Colon (tissue), 2 donors: Measurements from ENCODE around the gene SYNDIG1.

Experiments used
- FAIRE-seq: peaks from 2 replicates; lab custom pipeline; 2012; peaks lifted over from hg19 to GRCh38; lab: Jason Lieb, UNC
- donor health status: control.
- donor health status: control.

SYNDIG1 gene

GRCh38 chr20:24638591-24639548 lies 169.4 kb downstream of the SYNDIG1 start:
- FAIRE-seq = no peak

- FAIRE-seq = no peak
Measured at GRCh38 chr20:24640276-24640675, 170.8 kb downstream of the SYNDIG1 start.

- no peak for FAIRE-seq
Measured at GRCh38 chr20:24640686-24641085, 171.3 kb downstream of the SYNDIG1 start.

DNA sequence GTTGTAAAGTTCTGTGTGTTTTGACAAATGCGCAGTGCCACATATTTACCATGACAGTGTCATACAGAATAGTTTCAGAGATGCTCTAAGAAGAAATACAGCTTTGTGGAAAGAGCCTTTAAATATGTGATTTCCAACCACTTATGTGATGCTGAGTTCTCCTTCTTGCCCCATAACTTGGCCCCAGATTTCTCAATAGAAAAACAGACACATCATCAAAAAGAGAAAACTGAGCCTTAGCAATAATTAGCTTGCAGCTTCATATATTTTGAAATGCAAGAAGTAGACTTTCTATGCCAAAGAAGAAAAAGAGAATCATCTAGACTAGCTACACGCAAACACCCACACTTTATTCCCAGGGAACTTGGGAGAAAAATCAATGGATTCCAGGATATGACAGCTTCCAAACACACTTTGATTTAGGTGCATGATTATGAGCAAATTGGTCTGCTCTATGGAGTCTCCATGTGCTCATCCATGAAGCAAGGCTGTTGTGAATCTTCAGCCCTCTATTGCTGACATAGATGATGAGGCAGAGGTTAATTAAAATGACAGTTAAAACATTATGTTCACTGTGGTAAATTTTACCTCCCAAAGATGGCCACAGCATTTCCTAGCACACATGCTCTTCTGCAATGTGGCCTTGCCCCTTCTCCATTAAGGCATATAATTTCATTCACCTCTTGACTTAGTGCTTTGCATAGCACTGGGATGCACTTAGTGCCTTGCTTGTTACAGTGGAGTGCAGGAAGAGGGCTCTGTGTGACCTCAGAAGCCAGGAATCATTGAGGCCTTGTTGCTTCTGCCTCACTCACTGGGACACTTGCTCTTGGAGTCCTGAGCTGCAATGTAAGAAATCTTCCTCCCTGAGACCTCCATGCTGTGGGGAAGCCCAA lies 174.6 kb downstream of the SYNDIG1 start:
- FAIRE-seq = no peak

DNA sequence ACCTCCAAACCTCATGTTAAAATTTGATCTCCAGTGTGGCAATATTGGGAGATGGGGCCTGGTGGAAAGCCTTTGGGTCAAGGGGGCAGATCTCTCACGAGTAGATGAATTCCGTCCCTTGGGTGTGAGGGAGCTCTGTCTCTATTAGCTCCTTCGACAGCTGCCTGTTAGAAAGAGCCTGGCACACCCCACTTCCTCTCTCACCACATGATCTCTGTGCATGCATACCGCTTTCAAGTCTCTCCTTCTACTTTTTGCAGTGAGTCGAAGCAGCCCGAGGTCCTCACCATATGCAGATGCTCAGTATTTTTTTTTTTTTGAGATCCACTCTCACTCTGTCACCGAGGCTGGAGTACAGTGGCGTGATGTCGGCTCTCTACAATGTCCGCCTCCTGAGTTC lies 176.9 kb downstream of the SYNDIG1 start:
- FAIRE-seq = no peak

DNA sequence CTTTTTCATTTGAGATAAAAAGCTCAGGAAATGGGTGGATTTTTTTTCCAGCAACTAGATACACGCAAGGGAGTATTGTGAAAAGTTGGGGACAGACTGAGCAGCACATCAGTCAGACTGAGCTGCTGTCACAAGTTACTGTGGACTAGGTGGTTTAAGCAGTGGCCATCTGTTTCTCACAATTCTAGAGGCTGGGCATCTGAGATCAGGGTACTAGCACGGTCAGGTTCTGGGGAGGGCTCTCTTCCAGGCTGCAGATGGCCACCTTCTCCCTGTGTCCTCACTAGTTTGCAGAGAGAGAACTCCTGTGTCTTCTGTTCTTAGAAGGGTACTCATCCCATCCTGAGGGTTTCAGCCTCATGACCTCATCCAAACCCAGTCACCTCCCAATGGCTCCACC lies 178.3 kb downstream of the SYNDIG1 start:
- no peak for FAIRE-seq

GRCh38 chr20:24648481-24648880 lies 179.1 kb downstream of the SYNDIG1 start:
- no peak for FAIRE-seq

DNA sequence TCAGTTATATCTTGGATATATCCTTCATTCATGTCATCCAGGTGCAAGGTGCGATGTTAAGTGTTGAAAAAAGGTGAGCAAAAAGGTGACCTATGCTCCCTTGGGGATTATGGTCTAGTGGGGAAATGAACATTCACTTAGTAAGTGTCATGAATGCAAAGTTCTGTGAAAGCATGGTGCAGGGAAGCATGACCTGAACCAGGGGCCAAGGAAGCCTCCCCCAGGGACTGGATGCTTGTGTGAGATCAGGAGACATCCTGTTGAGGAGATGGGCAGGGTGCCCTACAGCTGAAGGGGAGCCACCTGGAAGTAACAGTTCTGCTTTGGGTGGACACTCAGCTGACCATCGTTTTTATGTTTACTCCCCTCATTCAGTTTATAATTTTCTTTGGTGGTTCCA lies 179.5 kb downstream of the SYNDIG1 start:
- no peak for FAIRE-seq

- FAIRE-seq = no peak
Measured at GRCh38 chr20:24649787-24650490, 180.5 kb downstream of the SYNDIG1 start.

GRCh38 chr20:24651171-24651975 lies 181.9 kb downstream of the SYNDIG1 start:
- no peak for FAIRE-seq

- no peak for FAIRE-seq
Measured at GRCh38 chr20:24651976-24652345, 182.5 kb downstream of the SYNDIG1 start.

DNA sequence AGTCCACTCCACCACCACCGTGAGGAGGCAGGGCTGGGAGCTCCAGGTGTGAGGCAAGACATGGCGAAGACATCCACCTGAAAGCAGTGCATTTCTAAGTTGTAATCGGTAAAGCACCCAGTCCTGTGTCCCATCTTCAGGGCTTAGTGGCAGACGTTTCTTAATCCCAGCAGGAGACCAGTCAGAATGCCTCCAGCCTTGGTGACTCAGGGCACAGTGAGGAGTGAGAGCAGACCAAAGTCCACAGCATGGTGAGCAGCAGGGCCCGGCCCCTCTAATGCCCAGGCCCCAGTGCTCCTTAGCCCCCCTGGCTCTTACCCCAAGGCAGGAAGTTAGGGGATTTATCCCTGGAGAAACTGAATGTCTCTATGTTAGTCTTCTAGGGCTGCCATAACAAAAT lies 183.9 kb downstream of the SYNDIG1 start:
- FAIRE-seq = no peak

DNA sequence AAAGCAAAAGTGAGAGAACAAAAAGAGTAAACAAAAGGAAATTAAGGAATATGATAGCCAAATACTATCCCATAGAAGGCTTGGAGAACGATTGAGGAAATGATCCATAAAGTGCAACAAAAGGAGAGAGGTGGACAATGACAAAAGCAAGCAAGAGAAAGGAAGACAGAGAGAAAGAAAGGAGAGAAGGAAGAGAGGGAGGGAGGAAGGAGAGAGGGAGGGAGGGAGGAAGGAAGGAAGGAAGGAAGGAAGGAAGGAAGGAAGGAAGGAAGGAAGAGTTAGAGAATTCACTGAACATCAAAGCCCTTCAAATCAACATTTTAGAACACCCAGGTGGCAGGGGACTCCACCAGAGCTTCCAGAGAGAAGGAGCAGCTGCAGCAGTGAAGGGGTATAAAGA lies 185.0 kb downstream of the SYNDIG1 start:
- no peak for FAIRE-seq

DNA sequence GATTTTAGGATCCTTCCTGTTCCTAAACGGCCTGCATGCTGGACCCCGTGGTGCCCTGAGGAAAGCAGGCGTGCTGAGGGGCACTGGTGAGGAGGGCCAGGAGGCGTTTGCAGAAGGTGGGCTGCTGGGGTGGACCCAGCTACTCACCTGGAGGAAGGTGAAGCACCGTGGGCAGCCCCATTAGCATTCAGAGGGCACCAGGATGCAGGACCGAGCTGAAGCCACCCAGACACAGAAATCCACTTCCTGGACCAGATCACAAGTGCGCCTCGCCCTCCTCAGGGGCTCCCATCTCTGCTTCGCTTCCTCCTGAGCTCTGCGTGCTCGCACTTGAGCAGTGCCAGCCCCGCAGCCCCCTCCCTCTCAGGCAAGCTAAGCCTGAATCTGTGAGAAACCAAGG lies 187.0 kb downstream of the SYNDIG1 start:
- no peak for FAIRE-seq

DNA sequence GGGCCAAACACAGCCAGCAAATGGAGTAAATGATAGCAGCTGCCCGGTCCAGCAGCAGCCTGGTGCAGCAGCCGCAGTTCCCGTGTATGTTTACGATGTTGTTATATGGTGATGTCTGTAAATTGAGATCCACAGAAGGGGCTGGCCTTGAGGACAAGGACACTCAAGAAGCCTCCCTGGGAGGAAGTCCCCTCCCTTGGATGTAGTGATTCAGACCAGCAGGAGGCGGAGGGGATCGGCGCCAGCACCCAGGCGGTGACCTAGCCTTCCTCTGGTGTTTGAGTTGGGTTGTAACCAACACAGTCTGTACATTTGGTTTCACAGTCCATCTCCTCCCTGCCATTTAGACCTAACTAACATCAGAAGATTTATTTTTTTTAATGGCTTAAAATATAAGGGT lies 187.8 kb downstream of the SYNDIG1 start:
- FAIRE-seq = no peak

DNA sequence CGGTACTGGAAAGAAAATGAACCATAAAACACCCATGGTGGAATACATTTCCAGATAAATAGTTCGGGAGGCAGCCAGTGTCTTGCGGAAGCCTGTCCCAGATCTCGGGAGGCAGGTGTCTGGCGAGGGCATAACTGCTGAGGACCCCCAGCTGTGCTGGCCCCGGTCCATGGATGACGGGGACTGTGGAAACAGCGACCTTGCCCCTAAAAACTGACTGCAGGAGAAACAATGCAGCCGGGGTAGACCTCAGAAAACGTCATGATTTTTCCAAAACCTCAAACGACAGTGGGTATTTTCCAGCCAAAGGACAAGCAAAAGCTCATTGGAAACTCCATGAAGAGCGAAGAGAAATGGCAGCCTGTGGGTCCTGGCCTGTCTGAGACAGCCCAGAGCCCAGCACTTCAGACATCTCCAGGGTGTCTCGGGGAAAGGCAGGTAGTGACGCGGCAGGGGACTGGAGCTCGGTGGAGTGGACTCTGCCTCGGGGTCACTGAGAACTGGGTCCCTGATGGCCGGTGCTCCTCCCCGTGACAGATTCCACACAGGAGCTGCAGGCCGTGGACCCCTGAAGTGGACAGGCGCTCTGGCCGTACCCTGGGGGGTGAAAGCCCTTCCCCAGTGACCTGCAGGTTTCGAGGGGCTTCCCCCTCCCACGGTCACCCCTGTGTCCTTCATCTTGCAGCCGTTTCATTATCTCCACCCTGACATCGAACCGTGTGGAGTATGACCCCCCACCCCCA lies 188.6 kb downstream of the SYNDIG1 start:
- FAIRE-seq = no peak

GRCh38 chr20:24658920-24659660 lies 189.7 kb downstream of the SYNDIG1 start:
- FAIRE-seq = no peak

- no peak for FAIRE-seq
Measured at GRCh38 chr20:24659835-24660234, 190.4 kb downstream of the SYNDIG1 start.

DNA sequence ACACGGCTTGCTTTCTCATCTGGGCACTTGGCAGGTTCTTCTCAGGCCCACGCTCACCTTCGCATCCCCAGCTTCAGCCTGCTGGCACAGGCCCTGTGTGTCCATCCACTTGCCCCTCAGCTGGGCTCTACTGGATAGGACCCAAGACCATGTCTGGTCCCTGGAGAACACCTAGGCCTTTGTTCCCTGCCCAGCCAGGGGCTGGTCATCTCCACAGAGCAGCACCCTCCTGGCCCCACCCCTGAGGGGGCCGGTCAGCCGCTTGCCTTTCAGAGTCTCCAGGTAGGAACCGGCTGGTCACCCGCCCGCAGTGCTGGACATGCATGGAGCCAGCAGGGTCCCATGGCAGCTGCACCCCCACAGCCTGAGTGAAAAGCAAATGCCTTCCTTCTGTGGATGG lies 191.2 kb downstream of the SYNDIG1 start:
- no peak for FAIRE-seq

DNA sequence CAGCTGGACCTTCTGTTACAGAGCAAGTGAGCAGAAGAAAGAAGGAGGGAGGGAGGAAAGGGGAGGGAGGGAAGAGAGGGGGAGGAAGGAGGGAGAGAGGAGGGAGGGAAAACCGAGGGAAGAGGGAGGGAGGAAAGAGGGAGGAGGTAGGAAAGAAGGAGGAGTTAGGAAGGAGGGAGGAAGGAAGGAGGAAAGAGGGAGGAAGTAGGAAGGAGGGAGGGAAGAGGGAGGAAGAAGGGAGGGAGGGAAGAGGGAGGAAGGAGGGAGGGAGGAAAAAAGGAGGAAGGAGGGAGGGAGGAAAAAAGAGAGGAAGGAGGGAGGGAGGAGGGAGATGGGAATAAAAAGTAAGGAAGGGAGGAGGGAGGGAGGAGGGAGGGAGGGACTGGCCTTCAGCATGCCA lies 191.8 kb downstream of the SYNDIG1 start:
- no peak for FAIRE-seq
